ENCODE results near the gene ORM1.

GRCh38 chr9:114362394-114362793 lies 39.5 kb downstream of the ORM1 start:
- TF ChIP-seq CTCF (tag by site-specific recombination; IDR thresholded peaks at IDR 0.05): no peak
- TF ChIP-seq MZF1 (tag by site-specific recombination; IDR thresholded peaks at IDR 0.05; ENCODE audit: borderline replicate concordance): no peak
- no peak for TF ChIP-seq PRDM10 (tag by site-specific recombination; IDR thresholded peaks at IDR 0.05)
- no peak for TF ChIP-seq ZNF785 (tag by site-specific recombination; IDR thresholded peaks at IDR 0.05)
- TF ChIP-seq ZNF404 (tag by site-specific recombination; IDR thresholded peaks at IDR 0.05): no peak
- no peak for TF ChIP-seq ZNF639 (tag by site-specific recombination; IDR thresholded peaks at IDR 0.05)
- no peak for TF ChIP-seq ZSCAN4 (tag by site-specific recombination; IDR thresholded peaks at IDR 0.05)
- no peak for TF ChIP-seq ZNF112 (tag by site-specific recombination; IDR thresholded peaks at IDR 0.05)
- TF ChIP-seq ZNF10 (tag by site-specific recombination; IDR thresholded peaks at IDR 0.05): no peak
- no peak for TF ChIP-seq ZNF558 (tag by site-specific recombination; IDR thresholded peaks at IDR 0.05)
- TF ChIP-seq HIC1 (tag by site-specific recombination; IDR thresholded peaks at IDR 0.05): no peak

Data from HEK293 (cell line).